ENCODE results near the gene CPVL.
A peak's percentile ranks its signal among the peaks of the same experiment; 100 is the strongest.

Gene CPVL

GRCh38 chr7:28958980-28959347 lies 187.4 kb downstream of the CPVL start:
- no peak for DNase-seq

GRCh38 chr7:28958235-28958979 lies 187.9 kb downstream of the CPVL start, which contains the start of gene TRIL:
Gene TRIL, minus strand, starts transcription at chr7:28958330. Its CDS starts 284 bp downstream, at chr7:28958046.
- DNase-seq: no peak

- no peak for DNase-seq
Observed at GRCh38 chr7:28957751-28958234, 188.5 kb downstream of the CPVL start.

- DNase-seq: no peak
Observed at GRCh38 chr7:28957064-28957750, 189.1 kb downstream of the CPVL start.

- no peak for DNase-seq
Observed at GRCh38 chr7:28956608-28957063, 189.7 kb downstream of the CPVL start.

- DNase-seq: peak; percentile 11
Observed at GRCh38 chr7:28955718-28956607, 190.4 kb downstream of the CPVL start.

GRCh38 chr7:28955356-28955717 lies 191.0 kb downstream of the CPVL start:
- DNase-seq: no peak

- no peak for DNase-seq
Observed at GRCh38 chr7:28954946-28955345, 191.4 kb downstream of the CPVL start.

- no peak for DNase-seq
Observed at GRCh38 chr7:28954471-28954870, 191.9 kb downstream of the CPVL start.

GRCh38 chr7:28953633-28954032 lies 192.7 kb downstream of the CPVL start:
- DNase-seq: no peak

Data from activated gamma-delta T cell treated with Interleukin-2 at 50 U/mL for 16 hours (primary cell).